Measurements from ENCODE around the gene SNAPC3.

GRCh38 chr9:15430920-15431844, 8.5 kb downstream of the SNAPC3 start:
- TF ChIP-seq, protein P1, sequence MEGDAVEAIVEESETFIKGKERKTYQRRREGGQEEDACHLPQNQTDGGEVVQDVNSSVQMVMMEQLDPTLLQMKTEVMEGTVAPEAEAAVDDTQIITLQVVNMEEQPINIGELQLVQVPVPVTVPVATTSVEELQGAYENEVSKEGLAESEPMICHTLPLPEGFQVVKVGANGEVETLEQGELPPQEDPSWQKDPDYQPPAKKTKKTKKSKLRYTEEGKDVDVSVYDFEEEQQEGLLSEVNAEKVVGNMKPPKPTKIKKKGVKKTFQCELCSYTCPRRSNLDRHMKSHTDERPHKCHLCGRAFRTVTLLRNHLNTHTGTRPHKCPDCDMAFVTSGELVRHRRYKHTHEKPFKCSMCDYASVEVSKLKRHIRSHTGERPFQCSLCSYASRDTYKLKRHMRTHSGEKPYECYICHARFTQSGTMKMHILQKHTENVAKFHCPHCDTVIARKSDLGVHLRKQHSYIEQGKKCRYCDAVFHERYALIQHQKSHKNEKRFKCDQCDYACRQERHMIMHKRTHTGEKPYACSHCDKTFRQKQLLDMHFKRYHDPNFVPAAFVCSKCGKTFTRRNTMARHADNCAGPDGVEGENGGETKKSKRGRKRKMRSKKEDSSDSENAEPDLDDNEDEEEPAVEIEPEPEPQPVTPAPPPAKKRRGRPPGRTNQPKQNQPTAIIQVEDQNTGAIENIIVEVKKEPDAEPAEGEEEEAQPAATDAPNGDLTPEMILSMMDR (IDR thresholded peaks at IDR 0.05; ENCODE audit: low read length) = no peak
- no peak for TF ChIP-seq EZH2 (IDR thresholded peaks at IDR 0.05; ENCODE audit: borderline replicate concordance, low read length)

Measured in OCI-LY1 (cell line).